ENCODE data around the gene PLXDC2.

- no peak for TF ChIP-seq CTCF (conservative IDR thresholded peaks at IDR 0.05 in 1 of 2, IDR thresholded peaks at IDR 0.05 in 1 of 2; ENCODE audit: low read depth in 1 of 2, low read length in 2 of 2)
- TF ChIP-seq EZH2 (IDR thresholded peaks at IDR 0.05; ENCODE audit: low read length, missing control alignments): no peak
Measured at GRCh38 chr10:20059084-20059835, 243.0 kb downstream of the PLXDC2 start.
